GM21360 (cell line): Measurements from ENCODE around the gene KIF23.

Source experiments
- ATAC-seq: cut with Tn5 transposase; IDR thresholded peaks from one replicate; pipeline ENCODE4 v1.9.1; 2021; ENCODE audit warnings: mild to moderate bottlenecking, moderate library complexity; ENCODE audit not compliant: unreplicated experiment

KIF23 gene

GRCh38 chr15:69462493-69463181 is 48.5 kb downstream of the KIF23 start:
- peak; percentile 91 for ATAC-seq

- ATAC-seq = no peak
Observed at GRCh38 chr15:69463182-69463756, 49.1 kb downstream of the KIF23 start.

GRCh38 chr15:69465253-69465652 is 51.1 kb downstream of the KIF23 start:
- no peak for ATAC-seq

- no peak for ATAC-seq
Observed at GRCh38 chr15:69466733-69467132, 52.6 kb downstream of the KIF23 start.

- ATAC-seq = no peak
Observed at GRCh38 chr15:69467636-69468035, 53.5 kb downstream of the KIF23 start.

- ATAC-seq = no peak
Observed at GRCh38 chr15:69468241-69469121, 54.3 kb downstream of the KIF23 start.

GRCh38 chr15:69469467-69470201 is 55.5 kb downstream of the KIF23 start:
- ATAC-seq = no peak

GRCh38 chr15:69472046-69472445 is 57.9 kb downstream of the KIF23 start:
- ATAC-seq = no peak

- no peak for ATAC-seq
Observed at GRCh38 chr15:69472562-69472961, 58.4 kb downstream of the KIF23 start.

GRCh38 chr15:69474291-69474690 is 60.1 kb downstream of the KIF23 start:
- ATAC-seq = no peak

GRCh38 chr15:69474846-69475455 is 60.8 kb downstream of the KIF23 start:
- no peak for ATAC-seq

- no peak for ATAC-seq
Observed at GRCh38 chr15:69475769-69476358, 61.7 kb downstream of the KIF23 start.

- no peak for ATAC-seq
Observed at GRCh38 chr15:69476704-69477473, 62.7 kb downstream of the KIF23 start.

- no peak for ATAC-seq
Observed at GRCh38 chr15:69478259-69478781, 64.2 kb downstream of the KIF23 start.

- ATAC-seq = no peak
Observed at GRCh38 chr15:69479081-69479480, 64.9 kb downstream of the KIF23 start.

GRCh38 chr15:69479971-69480370 is 65.8 kb downstream of the KIF23 start:
- ATAC-seq = no peak

GRCh38 chr15:69480932-69481331 is 66.8 kb downstream of the KIF23 start:
- no peak for ATAC-seq

GRCh38 chr15:69482686-69483256 is 68.6 kb downstream of the KIF23 start:
- ATAC-seq = no peak

- no peak for ATAC-seq
Observed at GRCh38 chr15:69484837-69485236, 70.7 kb downstream of the KIF23 start.
